DMS53 (cell line): ENCODE data around the gene CYB5D1.

ENCODE experiments used
- DNase-seq: peaks from one replicate; lab custom pipeline; 2025; lab: John Stamatoyannopoulos, UW

Gene CYB5D1

DNA sequence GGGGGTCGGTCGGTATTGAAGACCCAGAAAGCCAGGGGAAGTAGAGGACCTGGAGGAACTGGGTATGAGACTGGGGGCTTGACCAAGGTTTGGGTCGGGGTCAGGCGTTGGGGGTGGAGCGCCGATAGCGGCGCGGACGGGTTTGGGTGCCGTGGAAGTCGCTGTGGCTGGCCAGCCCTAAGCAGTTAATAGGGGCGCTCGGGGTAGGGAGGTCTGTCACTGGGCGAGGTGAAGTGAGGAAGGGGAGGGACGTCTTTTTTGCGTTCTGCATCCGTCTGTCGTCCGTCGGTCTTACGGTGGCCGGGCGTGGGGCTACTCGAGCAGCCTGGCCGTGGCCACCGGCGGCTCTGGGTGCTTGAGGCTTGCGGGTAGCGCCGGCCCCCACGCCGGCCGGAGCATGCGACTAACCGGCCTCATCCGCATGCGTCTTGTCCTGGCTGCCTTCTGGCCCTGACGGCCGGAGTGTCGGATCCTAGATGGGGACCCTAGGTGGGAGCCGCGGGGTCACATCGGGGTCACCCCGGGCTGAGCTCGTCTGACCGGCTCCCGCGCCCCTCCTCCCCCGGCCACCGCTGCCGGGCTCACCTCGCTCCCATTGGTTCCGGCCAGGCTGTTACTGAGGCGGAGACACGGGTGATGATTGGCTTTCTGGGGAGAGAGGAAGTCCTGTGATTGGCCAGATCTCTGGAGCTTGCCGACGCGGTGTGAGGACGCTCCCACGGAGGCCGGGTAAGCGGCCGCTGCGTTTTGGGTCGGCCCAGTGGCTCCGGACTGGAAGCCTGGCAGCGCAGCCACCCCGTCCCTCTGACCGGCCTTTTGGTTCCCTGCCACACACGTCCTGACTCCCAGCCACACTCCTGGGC lies 13.3 kb upstream of the CYB5D1 start:
- peak; percentile 99 for DNase-seq

DNA sequence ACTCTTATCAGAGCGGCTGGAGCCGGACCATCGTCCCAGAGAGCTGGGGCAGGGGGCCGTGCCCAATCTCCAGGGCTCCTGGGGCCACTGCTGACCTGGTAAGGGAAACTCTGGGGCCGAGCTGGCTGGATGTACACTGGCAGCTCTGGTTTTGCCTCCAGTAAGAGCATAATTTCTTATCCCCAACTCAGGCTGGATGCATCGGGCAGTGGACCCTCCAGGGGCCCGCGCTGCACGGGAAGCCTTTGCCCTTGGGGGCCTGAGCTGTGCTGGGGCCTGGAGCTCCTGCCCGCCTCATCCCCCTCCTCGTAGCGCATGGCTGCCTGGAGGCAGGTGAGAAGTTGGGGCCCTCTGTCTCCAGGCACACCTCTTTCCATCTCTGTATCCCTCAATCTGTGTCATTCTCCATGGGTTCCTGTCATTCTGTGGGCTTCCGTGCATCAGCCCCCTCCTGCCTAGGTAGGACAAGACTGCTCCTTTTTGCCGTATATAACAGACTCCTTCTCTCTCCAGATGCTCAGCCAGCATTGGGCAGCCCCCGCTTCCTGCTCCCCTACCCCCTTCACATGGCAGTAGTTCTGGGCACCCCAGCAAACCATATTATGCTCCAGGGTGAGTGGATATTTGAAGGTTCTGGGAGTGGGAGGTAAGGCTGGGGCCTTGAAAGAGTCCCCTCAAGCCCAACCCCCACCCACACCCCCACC lies 12.3 kb upstream of the CYB5D1 start:
- no peak for DNase-seq

DNA sequence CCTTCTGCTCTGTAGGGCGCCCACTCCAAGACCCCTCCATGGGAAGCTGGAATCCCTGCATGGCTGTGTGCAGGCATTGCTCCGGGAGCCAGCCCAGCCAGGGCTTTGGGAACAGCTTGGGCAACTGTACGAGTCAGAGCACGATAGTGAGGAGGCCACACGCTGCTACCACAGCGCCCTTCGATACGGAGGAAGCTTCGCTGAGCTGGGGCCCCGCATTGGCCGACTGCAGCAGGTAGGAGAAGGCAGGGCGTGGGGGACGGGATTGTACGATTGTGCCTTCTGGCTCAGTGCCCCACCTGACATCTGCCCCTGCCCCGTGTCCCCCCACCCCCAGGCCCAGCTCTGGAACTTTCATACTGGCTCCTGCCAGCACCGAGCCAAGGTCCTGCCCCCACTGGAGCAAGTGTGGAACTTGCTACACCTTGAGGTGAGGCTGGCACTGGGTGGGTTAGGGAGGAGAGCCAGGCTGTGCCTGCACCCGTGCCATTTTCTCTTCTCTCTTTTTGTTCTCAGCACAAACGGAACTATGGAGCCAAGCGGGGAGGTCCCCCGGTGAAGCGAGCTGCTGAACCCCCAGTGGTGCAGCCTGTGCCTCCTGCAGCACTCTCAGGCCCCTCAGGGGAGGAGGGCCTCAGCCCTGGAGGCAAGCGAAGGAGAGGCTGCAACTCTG lies 11.6 kb upstream of the CYB5D1 start:
- no peak for DNase-seq

GRCh38 chr17:7846765-7847661 lies 10.8 kb upstream of the CYB5D1 start:
- no peak for DNase-seq

GRCh38 chr17:7848131-7848579 lies 9.6 kb upstream of the CYB5D1 start:
- no peak for DNase-seq

DNA sequence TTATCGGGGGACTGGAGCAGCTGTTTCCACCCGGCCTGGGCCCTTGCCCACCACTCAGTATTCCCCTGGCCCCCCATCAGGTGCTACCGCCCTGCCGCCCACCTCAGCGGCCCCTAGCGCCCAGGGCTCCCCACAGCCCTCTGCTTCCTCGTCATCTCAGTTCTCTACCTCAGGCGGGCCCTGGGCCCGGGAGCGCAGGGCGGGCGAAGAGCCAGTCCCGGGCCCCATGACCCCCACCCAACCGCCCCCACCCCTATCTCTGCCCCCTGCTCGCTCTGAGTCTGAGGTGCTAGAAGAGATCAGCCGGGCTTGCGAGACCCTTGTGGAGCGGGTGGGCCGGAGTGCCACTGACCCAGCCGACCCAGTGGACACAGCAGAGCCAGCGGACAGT lies 9.1 kb upstream of the CYB5D1 start:
- no peak for DNase-seq

DNA sequence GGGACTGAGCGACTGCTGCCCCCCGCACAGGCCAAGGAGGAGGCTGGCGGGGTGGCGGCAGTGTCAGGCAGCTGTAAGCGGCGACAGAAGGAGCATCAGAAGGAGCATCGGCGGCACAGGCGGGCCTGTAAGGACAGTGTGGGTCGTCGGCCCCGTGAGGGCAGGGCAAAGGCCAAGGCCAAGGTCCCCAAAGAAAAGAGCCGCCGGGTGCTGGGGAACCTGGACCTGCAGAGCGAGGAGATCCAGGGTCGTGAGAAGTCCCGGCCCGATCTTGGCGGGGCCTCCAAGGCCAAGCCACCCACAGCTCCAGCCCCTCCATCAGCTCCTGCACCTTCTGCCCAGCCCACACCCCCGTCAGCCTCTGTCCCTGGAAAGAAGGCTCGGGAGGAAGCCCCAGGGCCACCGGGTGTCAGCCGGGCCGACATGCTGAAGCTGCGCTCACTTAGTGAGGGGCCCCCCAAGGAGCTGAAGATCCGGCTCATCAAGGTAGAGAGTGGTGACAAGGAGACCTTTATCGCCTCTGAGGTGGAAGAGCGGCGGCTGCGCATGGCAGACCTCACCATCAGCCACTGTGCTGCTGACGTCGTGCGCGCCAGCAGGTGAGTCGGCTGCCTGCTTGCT lies 8.6 kb upstream of the CYB5D1 start:
- DNase-seq, result no peak

DNA sequence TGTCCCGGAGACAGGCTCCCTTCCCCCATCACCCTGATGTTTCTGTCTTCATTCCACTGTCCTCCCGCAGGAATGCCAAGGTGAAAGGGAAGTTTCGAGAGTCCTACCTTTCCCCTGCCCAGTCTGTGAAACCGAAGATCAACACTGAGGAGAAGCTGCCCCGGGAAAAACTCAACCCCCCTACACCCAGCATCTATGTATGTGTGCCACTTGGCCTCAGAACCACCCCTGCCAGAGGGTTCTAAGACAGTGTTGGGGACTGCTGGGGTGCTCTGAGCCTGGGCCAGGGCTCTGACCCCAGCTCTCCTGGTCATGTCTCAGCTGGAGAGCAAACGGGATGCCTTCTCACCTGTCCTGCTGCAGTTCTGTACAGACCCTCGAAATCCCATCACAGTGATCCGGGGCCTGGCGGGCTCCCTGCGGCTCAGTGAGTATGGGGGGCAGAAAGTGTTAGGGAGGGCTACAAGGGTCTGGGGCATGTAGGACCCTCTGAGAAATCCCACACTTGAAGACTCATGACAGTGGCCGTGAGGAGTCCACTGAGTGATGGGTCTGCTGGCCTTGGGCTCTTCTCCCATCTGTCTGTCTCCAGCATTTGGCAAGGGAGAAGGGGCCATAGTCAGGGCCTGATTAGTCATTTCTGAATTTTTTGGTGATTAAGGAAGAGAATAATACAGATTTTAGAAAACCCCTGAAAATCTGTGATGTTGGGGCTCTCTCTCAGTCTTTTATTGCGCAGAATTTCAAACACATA lies 7.9 kb upstream of the CYB5D1 start:
- no peak for DNase-seq

DNA sequence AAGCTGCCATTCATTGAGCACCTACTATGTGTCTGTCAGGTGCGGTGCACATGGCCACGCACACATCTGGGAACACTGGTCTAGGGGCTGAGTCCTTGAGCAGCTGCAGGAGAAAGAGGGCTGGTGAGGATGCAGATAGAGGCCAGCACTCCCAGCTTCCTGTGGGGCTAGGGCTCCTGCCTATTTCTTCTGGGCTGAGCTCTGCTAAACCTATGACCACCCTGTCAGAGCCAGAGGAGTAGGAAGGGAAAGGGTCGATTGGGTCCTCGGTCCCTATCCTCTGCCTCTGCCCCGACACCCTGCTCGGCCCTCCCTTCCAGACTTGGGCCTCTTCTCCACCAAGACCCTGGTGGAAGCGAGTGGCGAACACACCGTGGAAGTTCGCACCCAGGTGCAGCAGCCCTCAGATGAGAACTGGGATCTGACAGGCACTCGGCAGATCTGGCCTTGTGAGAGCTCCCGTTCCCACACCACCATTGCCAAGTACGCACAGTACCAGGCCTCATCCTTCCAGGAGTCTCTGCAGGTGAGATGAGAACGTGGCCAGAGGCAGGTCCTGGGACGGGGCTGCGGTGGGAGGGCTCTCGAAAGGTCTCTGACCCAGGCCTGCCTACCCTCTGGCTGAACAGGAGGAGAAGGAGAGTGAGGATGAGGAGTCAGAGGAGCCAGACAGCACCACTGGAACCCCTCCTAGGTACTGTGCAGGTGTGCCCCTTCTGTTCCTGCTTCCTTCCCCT lies 6.9 kb upstream of the CYB5D1 start:
- DNase-seq, result peak; percentile 53

GRCh38 chr17:7851438-7852261 lies 6.2 kb upstream of the CYB5D1 start:
- peak; percentile 99 for DNase-seq

- DNase-seq, result no peak
Observed at GRCh38 chr17:7852262-7852670, 5.5 kb upstream of the CYB5D1 start.

DNA sequence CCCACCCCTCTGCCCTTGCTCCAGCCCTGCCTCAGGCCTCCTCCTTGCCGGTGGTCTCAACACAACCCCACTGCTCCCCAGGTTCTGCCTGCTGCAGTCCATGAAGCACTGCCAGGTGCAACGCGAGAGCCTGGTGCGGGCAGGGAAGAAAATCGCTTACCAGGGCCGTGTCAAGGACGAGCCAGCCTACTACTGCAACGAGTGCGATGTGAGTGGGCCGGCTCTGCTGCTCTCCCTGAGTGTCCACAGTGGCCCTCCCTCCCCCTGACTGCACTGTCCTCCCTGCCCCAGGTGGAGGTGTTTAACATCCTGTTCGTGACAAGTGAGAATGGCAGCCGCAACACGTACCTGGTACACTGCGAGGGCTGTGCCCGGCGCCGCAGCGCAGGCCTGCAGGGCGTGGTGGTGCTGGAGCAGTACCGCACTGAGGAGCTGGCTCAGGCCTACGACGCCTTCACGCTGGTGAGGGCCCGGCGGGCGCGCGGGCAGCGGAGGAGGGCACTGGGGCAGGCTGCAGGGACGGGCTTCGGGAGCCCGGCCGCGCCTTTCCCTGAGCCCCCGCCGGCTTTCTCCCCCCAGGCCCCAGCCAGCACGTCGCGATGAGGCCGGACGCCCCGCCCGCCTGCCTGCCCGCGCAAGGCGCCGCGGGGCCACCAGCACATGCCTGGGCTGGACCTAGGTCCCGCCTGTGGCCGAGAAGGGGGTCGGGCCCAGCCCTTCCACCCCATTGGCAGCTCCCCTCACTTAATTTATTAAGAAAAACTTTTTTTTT lies 4.7 kb upstream of the CYB5D1 start:
- DNase-seq, result no peak

GRCh38 chr17:7853691-7854038 lies 4.1 kb upstream of the CYB5D1 start:
- no peak for DNase-seq

DNA sequence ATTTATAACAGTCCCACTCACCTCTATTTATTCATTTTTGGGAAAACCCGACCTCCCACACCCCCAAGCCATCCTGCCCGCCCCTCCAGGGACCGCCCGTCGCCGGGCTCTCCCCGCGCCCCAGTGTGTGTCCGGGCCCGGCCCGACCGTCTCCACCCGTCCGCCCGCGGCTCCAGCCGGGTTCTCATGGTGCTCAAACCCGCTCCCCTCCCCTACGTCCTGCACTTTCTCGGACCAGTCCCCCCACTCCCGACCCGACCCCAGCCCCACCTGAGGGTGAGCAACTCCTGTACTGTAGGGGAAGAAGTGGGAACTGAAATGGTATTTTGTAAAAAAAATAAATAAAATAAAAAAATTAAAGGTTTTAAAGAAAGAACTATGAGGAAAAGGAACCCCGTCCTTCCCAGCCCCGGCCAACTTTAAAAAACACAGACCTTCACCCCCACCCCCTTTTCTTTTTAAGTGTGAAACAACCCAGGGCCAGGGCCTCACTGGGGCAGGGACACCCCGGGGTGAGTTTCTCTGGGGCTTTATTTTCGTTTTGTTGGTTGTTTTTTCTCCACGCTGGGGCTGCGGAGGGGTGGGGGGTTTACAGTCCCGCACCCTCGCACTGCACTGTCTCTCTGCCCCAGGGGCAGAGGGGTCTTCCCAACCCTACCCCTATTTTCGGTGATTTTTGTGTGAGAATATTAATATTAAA lies 3.6 kb upstream of the CYB5D1 start:
- no peak for DNase-seq

DNA sequence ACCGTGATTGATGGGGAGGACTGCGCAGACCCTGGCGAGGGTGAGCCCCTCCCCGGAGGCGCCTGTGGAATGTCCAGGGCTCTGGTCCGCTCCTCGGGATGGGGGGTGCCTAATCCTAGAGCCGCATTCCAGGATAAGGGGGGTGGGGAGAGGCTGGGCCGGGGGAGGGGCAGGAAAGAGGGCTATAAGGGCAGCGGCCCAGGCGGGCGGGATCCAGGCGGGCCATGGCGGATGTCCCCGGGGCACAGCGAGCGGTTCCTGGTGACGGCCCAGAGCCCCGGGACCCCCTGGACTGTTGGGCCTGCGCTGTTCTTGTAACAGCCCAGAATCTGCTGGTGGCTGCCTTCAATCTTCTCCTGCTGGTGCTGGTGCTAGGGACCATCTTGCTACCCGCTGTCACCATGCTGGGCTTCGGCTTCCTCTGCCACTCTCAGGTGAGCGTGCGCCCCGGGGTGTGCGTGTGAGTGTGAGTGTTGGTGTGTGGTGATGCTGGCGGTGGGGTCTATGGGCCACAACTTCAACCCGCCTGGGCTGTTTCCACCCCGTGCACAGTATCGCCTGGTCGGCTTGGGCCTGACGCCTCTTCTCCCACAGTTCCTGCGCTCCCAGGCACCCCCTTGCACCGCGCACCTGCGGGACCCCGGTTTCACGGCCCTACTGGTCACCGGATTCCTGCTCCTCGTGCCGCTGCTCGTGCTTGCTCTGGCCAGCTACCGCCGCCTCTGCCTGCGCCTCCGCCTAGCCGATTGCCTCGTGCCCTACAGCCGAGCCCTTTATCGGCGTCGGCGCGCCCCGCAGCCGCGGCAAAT lies 2.7 kb upstream of the CYB5D1 start, which contains the start of gene TMEM88:
Gene TMEM88, plus strand, starts transcription at position 216 of the 809 bp plus-strand sequence. Its CDS starts 9 bp downstream, at position 225.
- DNase-seq, result peak; percentile 61

DNA sequence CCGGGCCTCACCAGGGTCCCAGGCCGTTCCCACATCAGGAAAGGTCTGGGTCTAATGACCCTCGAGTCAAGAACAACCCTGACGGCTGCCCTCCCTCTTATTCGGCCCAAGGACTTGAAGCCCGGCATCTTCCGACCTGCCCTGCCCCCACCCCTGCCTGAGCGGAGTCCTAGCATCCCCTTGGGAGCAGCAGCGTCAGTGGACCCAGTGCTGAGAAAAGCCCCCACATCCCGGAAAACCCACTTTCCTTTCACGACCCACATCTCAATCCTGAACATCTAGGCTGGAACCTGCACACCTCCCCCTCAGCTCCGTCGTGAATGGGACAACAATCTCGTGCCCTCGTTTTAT lies 2.2 kb upstream of the CYB5D1 start:
- no peak for DNase-seq
